PC-3 (cell line): ENCODE measurements around the gene OTUD1. TPM values are rescaled to one million over a fixed set of nuclear protein-coding genes. Genes with fewer than 3 reads are reported as not detected.

Source experiments
- ATAC-seq: fragments of 200-7000 bp; cut with Tn5 transposase; 2 replicates; pipeline ENCODE4 v1.9.1; 2020; ENCODE audit warnings: mild to moderate bottlenecking, moderate library complexity
- BruUV-seq: library from RNA; stranded (reverse); fragments of 400-500 nt; replicated peaks from 2 replicates; lab custom pipeline; 2021; lab: Mats Ljungman, UMichigan
- CTCF ChIA-PET: fragments of 300-600 bp; sonication (Branson Sonifier 250); formaldehyde crosslinking; loops from one replicate; lab custom pipeline; 2022; ENCODE audit warnings: antibody characterized with exemption; lab: Charles Lee
- POLR2A ChIA-PET: fragments of 300-600 bp; sonication (Branson Sonifier 250); formaldehyde crosslinking; loops from one replicate; lab custom pipeline; 2022; ENCODE audit warnings: antibody characterized with exemption; ENCODE audit not compliant: unreplicated experiment; lab: Charles Lee
- DNase-seq: peaks from one replicate; pipeline ENCODE4 v3.0.0-alpha.2; 2015
- H2AFZ ChIP-seq: fragments of 300-600 bp; sonication (generic); 2 replicates; pipeline ENCODE4 v1.6.0; 2016; ENCODE audit warnings: antibody characterized with exemption, low read length
- H3F3A ChIP-seq: fragments of 300-600 bp; sonication (generic); one replicate; pipeline ENCODE4 v1.6.0; 2017; ENCODE audit warnings: antibody characterized with exemption, low read length, control low read depth, mild to moderate bottlenecking; ENCODE audit not compliant: unreplicated experiment
- H3K27ac ChIP-seq: fragments of 300-600 bp; sonication (generic); 2 replicates; pipeline ENCODE4 v1.5.1; 2016; ENCODE audit warnings: mild to moderate bottlenecking, low read length
- H3K27me3 ChIP-seq: fragments of 300-600 bp; sonication (generic); 2 replicates; pipeline ENCODE4 v1.6.1; 2016; ENCODE audit warnings: low read length, mixed read lengths
- H3K36me3 ChIP-seq: fragments of 300-600 bp; sonication (generic); 2 replicates; pipeline ENCODE4 v1.6.1; 2016; ENCODE audit warnings: low read depth, mixed run types, low read length, mixed read lengths
- H3K4me1 ChIP-seq: fragments of 300-600 bp; sonication (generic); 2 replicates; pipeline ENCODE4 v1.5.1; 2016; ENCODE audit warnings: low read length; ENCODE audit not compliant: insufficient read depth
- H3K4me2 ChIP-seq: fragments of 300-600 bp; sonication (generic); 2 replicates; pipeline ENCODE4 v1.6.0; 2016; ENCODE audit warnings: low read length
- H3K4me3 ChIP-seq: fragments of 300-600 bp; sonication (generic); 2 replicates; pipeline ENCODE4 v1.5.1; 2016; ENCODE audit warnings: mild to moderate bottlenecking, low read length, mixed read lengths
- H3K79me2 ChIP-seq: fragments of 300-600 bp; sonication (generic); 2 replicates; pipeline ENCODE4 v1.6.1; 2017; ENCODE audit warnings: low read length, mixed read lengths
- H3K9ac ChIP-seq: fragments of 300-600 bp; sonication (generic); 2 replicates; pipeline ENCODE4 v1.6.0; 2016; ENCODE audit warnings: mild to moderate bottlenecking, low read length
- H3K9me2 ChIP-seq: fragments of 300-600 bp; sonication (generic); replicated peaks from 2 replicates; pipeline ENCODE4 v1.6.1; 2016; ENCODE audit warnings: mixed run types, low read length, mixed read lengths
- H3K9me3 ChIP-seq: fragments of 300-600 bp; sonication (generic); 2 replicates; pipeline ENCODE4 v1.6.1; 2016; ENCODE audit warnings: low read length, mixed read lengths
- H4K20me1 ChIP-seq: fragments of 300-600 bp; sonication (generic); 2 replicates; pipeline ENCODE4 v1.6.1; 2016; ENCODE audit warnings: low read length, mixed read lengths
- CTCF ChIP-seq: fragments of 300-600 bp; sonication (generic); conservative IDR thresholded peaks from 2 replicates; pipeline ENCODE4 v1.5.1; 2017; ENCODE audit warnings: antibody characterized with exemption, low read depth, mild to moderate bottlenecking, low read length
- EZH2 ChIP-seq: fragments of 300-600 bp; sonication (generic); IDR thresholded peaks from one replicate; pipeline ENCODE4 v1.6.1; 2017; ENCODE audit warnings: antibody characterized with exemption, mild to moderate bottlenecking, low read length; ENCODE audit not compliant: unreplicated experiment
- EZH2phosphoT487 ChIP-seq: fragments of 300-600 bp; sonication (generic); IDR thresholded peaks from 2 replicates; pipeline ENCODE4 v1.6.1; 2018; ENCODE audit warnings: mild to moderate bottlenecking, antibody characterized with exemption, low read length, borderline replicate concordance
- intact Hi-C: fragments of 100-400 bp; cut with micrococcal nuclease; formaldehyde crosslinking; loops from 2 replicates; pipeline ENCODE4 v1.9.0; 2023
- total RNA-seq: library from RNA; depleted of rRNA; stranded (reverse); fragments of >200 nt; gene quantifications from 2 replicates; pipeline ENCODE4 v1.2.3, GENCODE V29; 2014

Gene OTUD1
- total RNA-seq, 1 experiment from 2014 or later: 6.0 TPM

- ATAC-seq (no peak), DNase-seq (no peak)
- peaks cover 5% of the 10 kb centered on the region; the same call in 1 of the 2 replicates for H3K4me1 ChIP-seq
- no peaks in the 10 kb centered on the region for H3K36me3 ChIP-seq
- no peaks in the 10 kb centered on the region for H4K20me1 ChIP-seq
- H3K9ac ChIP-seq: no peak overlapping the region
- BruUV-seq: no TSS peak
- no peaks in the 10 kb centered on the region for H3K9me3 ChIP-seq
- no peaks in the 10 kb centered on the region for H3K27me3 ChIP-seq
- H3K27ac ChIP-seq: no peak overlapping the region
- no peak overlapping the region for H2AFZ ChIP-seq
- H3K9me2 ChIP-seq: no peaks in the 10 kb centered on the region
- H3K4me3 ChIP-seq: no peak overlapping the region
- intact Hi-C loops: no loop called here
- no peaks in the 10 kb centered on the region for H3K79me2 ChIP-seq
- no peak for TF ChIP-seq EZH2
- no peak for TF ChIP-seq EZH2phosphoT487
- no peak for TF ChIP-seq CTCF
- no peaks in the 10 kb centered on the region for H3F3A ChIP-seq
- ChIA-PET POLR2A (no interaction called here), CTCF (no interaction called here)
- H3K4me2 ChIP-seq: no peak overlapping the region
These were observed 10.1 kb downstream of the OTUD1 start for GRCh38 chr10:23448802-23449570.

GRCh38 chr10:23452033-23452655 is 13.3 kb downstream of the OTUD1 start:
- BruUV-seq: no TSS peak

More at GRCh38 chr10:23452033-23452655, 13.3 kb downstream of the OTUD1 start:
- no peak overlapping the region for H3K27ac ChIP-seq
- no peaks in the 10 kb centered on the region for H3K79me2 ChIP-seq
- POLR2A ChIA-PET: no interaction called here
- H4K20me1 ChIP-seq: no peaks in the 10 kb centered on the region
- H3K4me3 ChIP-seq: no peak overlapping the region
- H3F3A ChIP-seq: no peaks in the 10 kb centered on the region
- no peak overlapping the region for H3K4me2 ChIP-seq
- no peaks in the 10 kb centered on the region for H3K27me3 ChIP-seq
- no peaks in the 10 kb centered on the region for H3K9me3 ChIP-seq
- CTCF ChIA-PET: no interaction called here
- no peak for TF ChIP-seq CTCF
- no peak for TF ChIP-seq EZH2
- TF ChIP-seq EZH2phosphoT487: no peak
- intact Hi-C loops: no loop called here
- H3K4me1 ChIP-seq: peaks cover 5% of the 10 kb centered on the region; the same call in 1 of the 2 replicates
- no peaks in the 10 kb centered on the region for H3K9me2 ChIP-seq
- no peak overlapping the region for H2AFZ ChIP-seq
- H3K36me3 ChIP-seq: no peaks in the 10 kb centered on the region
- no peak for DNase-seq
- H3K9ac ChIP-seq: no peak overlapping the region
- ATAC-seq: no peak
